GM12878 (cell line): ENCODE measurements around the gene RGSL1. TPM values are rescaled to one million over a fixed set of nuclear protein-coding genes. Genes with fewer than 3 reads are reported as not detected.

Source experiments
- ATAC-seq: fragments of 200-7000 bp; cut with Tn5 transposase; 3 replicates; pipeline ENCODE4 v1.9.1; 2020; ENCODE audit warnings: mild to moderate bottlenecking, moderate library complexity
- BruUV-seq: library from RNA; stranded (reverse); fragments of 400-500 nt; replicated peaks from 2 replicates; lab custom pipeline; 2021; lab: Mats Ljungman, UMichigan
- CTCF ChIA-PET: fragments of 300-600 bp; sonication (Branson Sonifier 250); formaldehyde crosslinking; extraction: SDS; loops from one replicate; lab custom pipeline; 2021; ENCODE audit warnings: inconsistent platforms; lab: Yijun Ruan, JAX
- POLR2A ChIA-PET: fragments of 350-600 bp; formaldehyde crosslinking; extraction: SDS; loops from one replicate; lab custom pipeline; 2021; ENCODE audit warnings: inconsistent platforms; lab: Charles Lee
- RAD21 ChIA-PET: fragments of 300-600 bp; sonication (Branson Sonifier 250); formaldehyde crosslinking; loops from one replicate; lab custom pipeline; 2023; ENCODE audit warnings: antibody characterized with exemption; ENCODE audit not compliant: unreplicated experiment; lab: Charles Lee
- SMC1A ChIA-PET: fragments of 300-600 bp; sonication (Branson Sonifier 250); formaldehyde crosslinking; loops from one replicate; lab custom pipeline; 2023; ENCODE audit not compliant: unreplicated experiment, uncharacterized antibody; lab: Charles Lee
- DNase-seq: peaks from one replicate; pipeline ENCODE4 v3.0.0-alpha.2; 2011; ENCODE audit warnings: low read depth, low spot score
- FAIRE-seq: peaks from 3 replicates; lab custom pipeline; 2011; peaks lifted over from hg19 to GRCh38; lab: Jason Lieb, UNC
- H2AFZ ChIP-seq: 2 replicates; pipeline ENCODE4 v1.6.0; 2011; ENCODE audit warnings: low read depth, low read length, control low read depth; ENCODE audit not compliant: control insufficient read depth
- H3K27ac ChIP-seq: 2 replicates; pipeline ENCODE4 v1.5.1; 2011; ENCODE audit warnings: control low read depth; ENCODE audit not compliant: control insufficient read depth, insufficient read depth
- H3K27me3 ChIP-seq, 2 experiments: replicated peaks in 1 of 2; 2 replicates each; pipeline versions ENCODE4 v1.6.0 to v1.6.1; 2011; ENCODE audit warnings: low read length in 1 of 2; ENCODE audit not compliant: control insufficient read depth in 2 of 2, insufficient read depth in 2 of 2
- H3K36me3 ChIP-seq, 2 experiments: 2 replicates each; pipeline ENCODE4 v1.5.1; 2011; ENCODE audit warnings: low read length in 1 of 2; ENCODE audit not compliant: control insufficient read depth in 2 of 2, insufficient read depth in 2 of 2
- H3K4me1 ChIP-seq: 2 replicates; pipeline ENCODE4 v1.6.1; 2011; ENCODE audit warnings: mild to moderate bottlenecking, low read length, moderate library complexity, mixed read lengths; ENCODE audit not compliant: control insufficient read depth, insufficient read depth
- H3K4me2 ChIP-seq: 2 replicates; pipeline ENCODE4 v1.6.0; 2011; ENCODE audit warnings: control low read depth; ENCODE audit not compliant: control insufficient read depth, insufficient read depth
- H3K4me3 ChIP-seq: fragments of 200-600 bp; sonication (generic); 2 replicates; pipeline ENCODE4 v1.5.1; 2016
- H3K79me2 ChIP-seq: 2 replicates; pipeline ENCODE4 v1.6.0; 2011; ENCODE audit warnings: low read length; ENCODE audit not compliant: control insufficient read depth, insufficient read depth
- H3K9ac ChIP-seq: 2 replicates; pipeline ENCODE4 v1.8.0; 2011; ENCODE audit warnings: low read length, control low read depth, mixed read lengths; ENCODE audit not compliant: control insufficient read depth, insufficient read depth
- H3K9me3 ChIP-seq: replicated peaks from 3 replicates; pipeline ENCODE4 v1.5.1; 2011; ENCODE audit warnings: mild to moderate bottlenecking, low read length; ENCODE audit not compliant: control insufficient read depth, insufficient read depth
- H4K20me1 ChIP-seq: 2 replicates; pipeline ENCODE4 v1.6.0; 2011; ENCODE audit not compliant: control insufficient read depth, insufficient read depth
- BMI1 ChIP-seq: fragments of 450-650 bp; IDR thresholded peaks from 2 replicates; pipeline ENCODE4 v1.6.1; 2016; ENCODE audit warnings: mild to moderate bottlenecking, moderate library complexity, borderline replicate concordance
- EED ChIP-seq: sonication (generic); IDR thresholded peaks from 2 replicates; pipeline ENCODE4 v1.6.1; 2016; ENCODE audit warnings: antibody characterized with exemption, low read depth
- KAT2A ChIP-seq: conservative IDR thresholded peaks from 2 replicates; pipeline ENCODE4 v1.6.1; 2011; ENCODE audit warnings: low read depth, low read length; ENCODE audit not compliant: control insufficient read depth
- KLF5 ChIP-seq: fragments of 450-650 bp; IDR thresholded peaks from 2 replicates; pipeline ENCODE4 v1.6.1; 2014; ENCODE audit warnings: mild to moderate bottlenecking; ENCODE audit not compliant: partially characterized antibody
- MTA3 ChIP-seq: IDR thresholded peaks from 2 replicates; pipeline ENCODE4 v1.6.1; 2012; ENCODE audit warnings: low read length, inconsistent platforms, borderline replicate concordance
- PAX5 ChIP-seq: IDR thresholded peaks from 2 replicates; pipeline ENCODE4 v1.6.1; 2011; ENCODE audit warnings: low read depth, low read length, borderline replicate concordance
- POU2F2 ChIP-seq: IDR thresholded peaks from 3 replicates; pipeline ENCODE4 v1.6.1; 2011; ENCODE audit warnings: low read depth, mild to moderate bottlenecking, low read length, borderline replicate concordance
- RB1 ChIP-seq: fragments of 450-650 bp; formaldehyde crosslinking; IDR thresholded peaks from 2 replicates; pipeline ENCODE4 v1.6.1; 2017; ENCODE audit warnings: mild to moderate bottlenecking, borderline replicate concordance
- SKIL ChIP-seq: fragments of 450-650 bp; IDR thresholded peaks from 2 replicates; pipeline ENCODE4 v1.6.1; 2017; ENCODE audit warnings: mild to moderate bottlenecking, low read depth, inconsistent platforms; ENCODE audit not compliant: poor library complexity, severe bottlenecking
- SMAD5 ChIP-seq: IDR thresholded peaks from 2 replicates; pipeline ENCODE4 v1.6.1; 2016; ENCODE audit warnings: antibody characterized with exemption, low read depth
- SMC3 ChIP-seq: IDR thresholded peaks from 2 replicates; pipeline ENCODE4 v1.6.1; 2011; ENCODE audit warnings: low read length, improper control_type of control experiment, borderline replicate concordance
- SREBF2 ChIP-seq: IDR thresholded peaks from 2 replicates; pipeline ENCODE4 v1.6.1; 2012; ENCODE audit warnings: mild to moderate bottlenecking, low read length
- TCF3 ChIP-seq: IDR thresholded peaks from 2 replicates; pipeline ENCODE4 v1.6.1; 2012; ENCODE audit warnings: low read depth, mild to moderate bottlenecking, low read length, borderline replicate concordance; ENCODE audit not compliant: insufficient read depth
- ZNF207 ChIP-seq: fragments of 450-650 bp; IDR thresholded peaks from 2 replicates; pipeline ENCODE4 v1.6.1; 2014; ENCODE audit warnings: antibody characterized with exemption, mild to moderate bottlenecking, borderline replicate concordance
- WGBS: methylation state at CpG from one replicate; pipeline ENCODE4 v1.1.6; 2016; ENCODE audit warnings: low lambda C conversion rate; ENCODE audit not compliant: insufficient replicate concordance, insufficient coverage; ENCODE audit errors: missing lambda C conversion rate; 5-methylcytosine and 5-hydroxymethylcytosine counted together
- in situ Hi-C: fragments of 300-500 bp; cut with MboI; formaldehyde crosslinking; loops from 9 replicates; pipeline ENCODE4 v1.14.3; 2018; ENCODE audit warnings: mixed read lengths
- intact Hi-C: fragments of 100-400 bp; cut with micrococcal nuclease; formaldehyde crosslinking; loops from one replicate; pipeline ENCODE4 v1.14.2; 2022; ENCODE audit not compliant: unreplicated experiment
- polyA plus RNA-seq, 11 experiments: library from polyadenylated mRNA; depleted of rRNA in 4 of 11; unstranded in 6 of 11; stranded (reverse) in 5 of 11; fragments of >200 nt; fragmentation: Nextera tagmentation in 4 of 11; fragmentation: Illumina TruSeq in 1 of 11; extraction: Ambion mirVana in 4 of 11; extraction: Trizol in 1 of 11; gene quantifications; 1 replicate in 1 of 11; 2 replicates in 10 of 11; pipeline versions ENCODE4 v1.2.1 to v1.2.3, GENCODE V29; 2011 to 2016; ENCODE audit warnings: inconsistent platforms in 2 of 11, missing spikeins in 2 of 11, low read depth in 1 of 11
- total RNA-seq, 4 experiments: library from RNA; depleted of rRNA in 3 of 4; stranded (reverse); fragments of >200 nt in 3 of 4; fragmentation: Illumina TruSeq in 1 of 4; extraction: Trizol in 1 of 4; gene quantifications; 2 replicates each; pipeline versions ENCODE4 v1.2.1 to v1.2.3, GENCODE V29; 2013 to 2021
- TF ChIP-seq, protein P1 (sequence below): fragments of 150-350 bp; IDR thresholded peaks from 2 replicates; pipeline ENCODE4 v1.6.1; 2014; ENCODE audit warnings: mild to moderate bottlenecking, low read depth, low read length
- TF ChIP-seq, protein P2 (sequence below): fragments of 450-650 bp; IDR thresholded peaks from 2 replicates; pipeline ENCODE4 v1.6.1; 2016; ENCODE audit warnings: mild to moderate bottlenecking, moderate library complexity, borderline replicate concordance

Gene RGSL1
- total and polyA plus RNA-seq, 10 of the 15 experiments (the other 5 are each of a cell fraction or from before 2014, with no cell fraction given), result 0.05 to 0.28 (median 0.27) TPM; not detected in 5

GRCh38 chr1:182442333-182442732 is 7.6 kb upstream of the RGSL1 start:
- FAIRE-seq (no peak), DNase-seq (no peak)
- Histone ChIP-seq H3K79me2 (no peaks in the 10 kb centered on the region), H3K4me3 (no peak overlapping the region), H3K27me3 (no peaks in the 10 kb centered on the region), H3K9ac (no peak overlapping the region)
- in situ Hi-C loops (loop anchor here (5.0 to 10.0 kb wide), 2 partner anchors 152 to 345 kb away; partner anchors contain the start of gene NPL), intact Hi-C loops (no loop called here)
- no peak for TF ChIP-seq SKIL
- TF ChIP-seq EED, result no peak
- no peak for TF ChIP-seq ZNF207
- TF ChIP-seq, protein P1, sequence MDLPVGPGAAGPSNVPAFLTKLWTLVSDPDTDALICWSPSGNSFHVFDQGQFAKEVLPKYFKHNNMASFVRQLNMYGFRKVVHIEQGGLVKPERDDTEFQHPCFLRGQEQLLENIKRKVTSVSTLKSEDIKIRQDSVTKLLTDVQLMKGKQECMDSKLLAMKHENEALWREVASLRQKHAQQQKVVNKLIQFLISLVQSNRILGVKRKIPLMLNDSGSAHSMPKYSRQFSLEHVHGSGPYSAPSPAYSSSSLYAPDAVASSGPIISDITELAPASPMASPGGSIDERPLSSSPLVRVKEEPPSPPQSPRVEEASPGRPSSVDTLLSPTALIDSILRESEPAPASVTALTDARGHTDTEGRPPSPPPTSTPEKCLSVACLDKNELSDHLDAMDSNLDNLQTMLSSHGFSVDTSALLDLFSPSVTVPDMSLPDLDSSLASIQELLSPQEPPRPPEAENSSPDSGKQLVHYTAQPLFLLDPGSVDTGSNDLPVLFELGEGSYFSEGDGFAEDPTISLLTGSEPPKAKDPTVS, result no peak
- no peak for TF ChIP-seq POU2F2
- TF ChIP-seq, protein P2, sequence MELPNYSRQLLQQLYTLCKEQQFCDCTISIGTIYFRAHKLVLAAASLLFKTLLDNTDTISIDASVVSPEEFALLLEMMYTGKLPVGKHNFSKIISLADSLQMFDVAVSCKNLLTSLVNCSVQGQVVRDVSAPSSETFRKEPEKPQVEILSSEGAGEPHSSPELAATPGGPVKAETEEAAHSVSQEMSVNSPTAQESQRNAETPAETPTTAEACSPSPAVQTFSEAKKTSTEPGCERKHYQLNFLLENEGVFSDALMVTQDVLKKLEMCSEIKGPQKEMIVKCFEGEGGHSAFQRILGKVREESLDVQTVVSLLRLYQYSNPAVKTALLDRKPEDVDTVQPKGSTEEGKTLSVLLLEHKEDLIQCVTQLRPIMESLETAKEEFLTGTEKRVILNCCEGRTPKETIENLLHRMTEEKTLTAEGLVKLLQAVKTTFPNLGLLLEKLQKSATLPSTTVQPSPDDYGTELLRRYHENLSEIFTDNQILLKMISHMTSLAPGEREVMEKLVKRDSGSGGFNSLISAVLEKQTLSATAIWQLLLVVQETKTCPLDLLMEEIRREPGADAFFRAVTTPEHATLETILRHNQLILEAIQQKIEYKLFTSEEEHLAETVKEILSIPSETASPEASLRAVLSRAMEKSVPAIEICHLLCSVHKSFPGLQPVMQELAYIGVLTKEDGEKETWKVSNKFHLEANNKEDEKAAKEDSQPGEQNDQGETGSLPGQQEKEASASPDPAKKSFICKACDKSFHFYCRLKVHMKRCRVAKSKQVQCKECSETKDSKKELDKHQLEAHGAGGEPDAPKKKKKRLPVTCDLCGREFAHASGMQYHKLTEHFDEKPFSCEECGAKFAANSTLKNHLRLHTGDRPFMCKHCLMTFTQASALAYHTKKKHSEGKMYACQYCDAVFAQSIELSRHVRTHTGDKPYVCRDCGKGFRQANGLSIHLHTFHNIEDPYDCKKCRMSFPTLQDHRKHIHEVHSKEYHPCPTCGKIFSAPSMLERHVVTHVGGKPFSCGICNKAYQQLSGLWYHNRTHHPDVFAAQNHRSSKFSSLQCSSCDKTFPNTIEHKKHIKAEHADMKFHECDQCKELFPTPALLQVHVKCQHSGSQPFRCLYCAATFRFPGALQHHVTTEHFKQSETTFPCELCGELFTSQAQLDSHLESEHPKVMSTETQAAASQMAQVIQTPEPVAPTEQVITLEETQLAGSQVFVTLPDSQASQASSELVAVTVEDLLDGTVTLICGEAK, result no peak
- no peak for TF ChIP-seq SMC3
- no peak for TF ChIP-seq SREBF2
- TF ChIP-seq RB1, result no peak
- TF ChIP-seq BMI1, result no peak
- no peak for TF ChIP-seq KAT2A
- TF ChIP-seq MTA3, result no peak
- no peak for TF ChIP-seq KLF5
- TF ChIP-seq PAX5, result no peak
- TF ChIP-seq SMAD5, result no peak
- TF ChIP-seq TCF3, result no peak
- TF ChIP-seq, all 136 proteins: peak for 0
- Histone ChIP-seq H4K20me1 (no peaks in the 10 kb centered on the region), H3K36me3 (no peaks in the 10 kb centered on the region), H3K27ac (no peak overlapping the region), H3K9me3 (peaks cover 6% of the 10 kb centered on the region; the same call in 2 of the 3 replicates), H2AFZ (no peak overlapping the region), H3K4me2 (no peak overlapping the region), H3K4me1 (peaks cover 15% of the 10 kb centered on the region)
- BruUV-seq, result no TSS peak
- ChIA-PET POLR2A (no interaction called here), CTCF (interaction anchor here (0.7 to 1.8 kb wide), 4 partner anchors 14 to 346 kb away, joined by 3 to 10 read pairs (median 4); no protein-coding TSS in a partner anchor), RAD21 (no interaction called here), SMC1A (interaction anchor here (1.3 kb wide), 1 partner anchor 299 kb away, joined by 3 read pairs; no protein-coding TSS in a partner anchor)
- WGBS, result 100% methylated on average over 1 of the region's 1 CpG
- ATAC-seq, result no peak
